ENCODE measurements around the gene EMB. TPM values are rescaled to one million over a fixed set of nuclear protein-coding genes. Genes with fewer than 3 reads are reported as not detected.
"Not testable (repeated sequence)": the region's sequence is repeated elsewhere in the genome, so short reads cannot be mapped to it uniquely, and the experiment has no call there.

The EMB gene
- total RNA-seq, 1 experiment from 2014 or later, result 376 TPM

DNA sequence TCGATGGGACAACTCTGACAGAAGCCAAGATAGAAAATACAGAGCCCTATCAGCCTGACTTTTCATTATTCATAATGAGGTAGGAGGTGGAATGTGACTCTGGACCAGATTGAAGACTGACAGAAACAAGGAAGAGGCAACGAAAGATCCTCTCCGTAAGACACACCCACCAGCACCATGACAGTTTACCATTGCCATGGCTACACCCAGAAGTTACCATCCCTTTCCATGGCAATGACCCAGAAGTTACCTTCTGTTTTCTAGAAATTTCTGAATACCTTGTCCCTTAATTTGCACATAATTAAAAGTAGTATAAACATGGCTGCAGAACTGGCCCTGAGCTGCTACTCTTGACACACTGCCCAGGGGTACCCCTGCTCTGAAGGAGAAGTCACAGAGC, 24.5 kb downstream of the EMB start:
- not testable (repeated sequence) for H3K9me2 ChIP-seq (replicated peaks; ENCODE audit: insufficient read depth, low read length); H2AFZ ChIP-seq (ENCODE audit: low read length); H3K9me3 ChIP-seq (ENCODE audit: low read length); H3K27me3 ChIP-seq (ENCODE audit: low read length)
- Histone ChIP-seq H3K4me1 (ENCODE audit: low read length) (peaks cover 82% of the 10 kb centered on the region), H4K20me1 (ENCODE audit: insufficient read depth, low read depth, low read length) (peaks cover 10% of the 10 kb centered on the region), H3K4me2 (ENCODE audit: low read depth, low read length, poor library complexity, severe bottlenecking) (peak overlapping the region; percentile 45), H3K79me2 (ENCODE audit: low read length) (peaks cover 98% of the 10 kb centered on the region), H3K4me3 (ENCODE audit: low read length) (peak overlapping the region; percentile 8; the same call in 1 of the 2 replicates), H3K36me3 (ENCODE audit: insufficient read depth, low read length) (peaks cover 36% of the 10 kb centered on the region), H3K27ac (ENCODE audit: low read length) (peak overlapping the region; percentile 87), H3K9ac (ENCODE audit: low read length) (peak overlapping the region; percentile 32; the same call in 1 of the 2 replicates)
- DNase-seq, result peak; percentile 69

DNA sequence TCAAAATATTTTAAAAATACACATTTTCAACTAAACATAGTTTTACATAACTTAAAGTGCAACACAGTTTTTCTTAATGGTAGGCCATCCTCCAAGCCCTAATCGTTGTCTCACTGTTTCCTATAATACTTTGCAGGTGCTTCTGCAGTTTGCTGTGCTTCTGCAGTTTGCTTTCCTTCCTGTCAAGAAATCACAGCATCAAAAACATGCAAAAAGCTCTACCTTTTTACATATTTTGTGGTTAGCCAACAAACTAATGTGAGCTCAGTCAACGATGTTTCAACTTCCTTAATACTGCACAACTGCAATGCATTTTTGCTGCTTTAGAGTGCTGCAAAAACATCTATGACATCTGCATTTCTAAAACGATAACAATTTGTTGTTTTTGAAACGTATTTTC, 25.2 kb downstream of the EMB start:
- Histone ChIP-seq H3K4me3 (ENCODE audit: low read length) (0 out of 2 replicates have a peak overlapping the region, but pooled peaks have one; percentile 8), H3K36me3 (ENCODE audit: insufficient read depth, low read length) (peaks cover 41% of the 10 kb centered on the region), H3K9ac (ENCODE audit: low read length) (no peak overlapping the region), H3K27me3 (ENCODE audit: low read length) (no peaks in the 10 kb centered on the region), H3K79me2 (ENCODE audit: low read length) (peaks cover 100% of the 10 kb centered on the region), H2AFZ (ENCODE audit: low read length) (no peak overlapping the region), H3K9me2 (replicated peaks; ENCODE audit: insufficient read depth, low read length) (no peaks in the 10 kb centered on the region), H3K9me3 (ENCODE audit: low read length) (no peaks in the 10 kb centered on the region), H3K4me1 (ENCODE audit: low read length) (peaks cover 88% of the 10 kb centered on the region), H4K20me1 (ENCODE audit: insufficient read depth, low read depth, low read length) (peaks cover 10% of the 10 kb centered on the region), H3K4me2 (ENCODE audit: low read depth, low read length, poor library complexity, severe bottlenecking) (peak overlapping the region; percentile 45), H3K27ac (ENCODE audit: low read length) (peak overlapping the region; percentile 87)
- DNase-seq, result peak; percentile 85

DNA sequence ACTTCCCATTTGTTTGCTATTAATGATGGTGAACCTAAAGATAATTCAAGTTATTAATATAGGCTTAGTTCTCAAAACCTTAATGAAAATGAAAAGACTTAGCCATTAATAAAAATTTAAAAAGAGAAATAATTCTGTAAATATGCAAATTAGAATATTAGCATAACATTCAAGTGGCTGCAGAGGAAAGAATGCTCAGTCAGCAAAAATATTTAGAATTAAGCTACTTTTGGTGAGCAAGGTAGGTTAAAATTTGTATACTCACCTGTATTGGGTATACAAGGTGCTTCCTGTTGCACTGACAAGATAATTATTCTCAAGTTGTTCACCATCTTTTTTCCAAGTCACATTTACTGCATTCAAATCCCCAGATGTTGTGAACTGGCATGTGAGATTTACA, 30.2 kb downstream of the EMB start:
- DNase-seq; H3K9ac ChIP-seq (ENCODE audit: low read length); H3K4me2 ChIP-seq (ENCODE audit: low read depth, low read length, poor library complexity, severe bottlenecking); H3K9me2 ChIP-seq (replicated peaks; ENCODE audit: insufficient read depth, low read length); H4K20me1 ChIP-seq (ENCODE audit: insufficient read depth, low read depth, low read length); H3K4me3 ChIP-seq (ENCODE audit: low read length); H2AFZ ChIP-seq (ENCODE audit: low read length); H3K9me3 ChIP-seq (ENCODE audit: low read length); H3K27me3 ChIP-seq (ENCODE audit: low read length): not testable (repeated sequence)
- H3K27ac ChIP-seq (ENCODE audit: low read length), result peak overlapping the region; percentile 36
- peaks cover 45% of the 10 kb centered on the region for H3K4me1 ChIP-seq (ENCODE audit: low read length)
- H3K36me3 ChIP-seq (ENCODE audit: insufficient read depth, low read length), result peaks cover 56% of the 10 kb centered on the region
- peaks cover 96% of the 10 kb centered on the region for H3K79me2 ChIP-seq (ENCODE audit: low read length)

DNA sequence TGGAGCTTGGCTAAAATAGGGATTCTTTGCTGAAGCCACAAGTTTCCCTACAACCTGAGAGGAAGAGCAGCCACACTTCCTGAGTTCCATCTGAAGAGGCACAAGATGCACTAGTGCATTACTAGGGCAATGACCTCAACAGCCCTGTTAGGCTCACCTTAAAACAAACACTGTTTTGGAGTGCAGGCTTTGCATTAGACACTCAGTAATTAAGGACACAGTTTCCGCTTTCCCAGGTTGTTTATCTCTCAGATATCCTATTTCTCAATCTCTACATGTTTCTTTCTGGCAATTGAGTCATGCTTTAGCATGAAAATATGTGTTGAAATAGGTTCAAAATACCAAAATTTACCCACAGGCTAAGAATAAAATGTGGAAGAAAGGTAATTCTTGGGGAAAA, 34.2 kb downstream of the EMB start:
- H4K20me1 ChIP-seq (ENCODE audit: insufficient read depth, low read depth, low read length), result no peaks in the 10 kb centered on the region
- H3K9me3 ChIP-seq (ENCODE audit: low read length), result no peaks in the 10 kb centered on the region
- peaks cover 79% of the 10 kb centered on the region for H3K79me2 ChIP-seq (ENCODE audit: low read length)
- no peak for DNase-seq
- no peak overlapping the region for H3K9ac ChIP-seq (ENCODE audit: low read length)
- no peaks in the 10 kb centered on the region for H3K27me3 ChIP-seq (ENCODE audit: low read length)
- no peak overlapping the region for H2AFZ ChIP-seq (ENCODE audit: low read length)
- no peaks in the 10 kb centered on the region for H3K9me2 ChIP-seq (replicated peaks; ENCODE audit: insufficient read depth, low read length)
- no peak overlapping the region for H3K27ac ChIP-seq (ENCODE audit: low read length)
- no peak overlapping the region for H3K4me3 ChIP-seq (ENCODE audit: low read length)
- peaks cover 67% of the 10 kb centered on the region for H3K36me3 ChIP-seq (ENCODE audit: insufficient read depth, low read length)
- peaks cover 12% of the 10 kb centered on the region for H3K4me1 ChIP-seq (ENCODE audit: low read length)
- H3K4me2 ChIP-seq (ENCODE audit: low read depth, low read length, poor library complexity, severe bottlenecking), result no peak overlapping the region

DNA sequence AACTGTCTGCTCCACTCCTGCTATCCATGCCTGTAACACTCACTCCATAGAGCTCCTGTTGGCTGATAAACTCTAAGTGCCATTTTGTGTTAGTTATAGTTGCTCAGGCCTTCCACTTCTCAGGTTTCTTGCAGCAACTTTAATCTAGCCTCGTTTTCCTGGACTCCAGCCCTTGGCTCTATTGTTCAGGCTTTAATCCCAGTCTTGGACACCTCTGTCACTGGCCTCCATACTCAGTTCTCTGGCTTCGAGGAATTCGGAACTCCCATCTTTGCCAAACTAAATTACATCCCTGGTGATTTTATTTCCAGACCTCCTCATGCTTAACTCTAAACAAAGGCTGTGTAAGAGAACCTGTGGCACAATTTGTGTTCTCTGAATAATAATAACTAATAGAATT, 39.8 kb downstream of the EMB start:
- DNase-seq, result no peak

DNA sequence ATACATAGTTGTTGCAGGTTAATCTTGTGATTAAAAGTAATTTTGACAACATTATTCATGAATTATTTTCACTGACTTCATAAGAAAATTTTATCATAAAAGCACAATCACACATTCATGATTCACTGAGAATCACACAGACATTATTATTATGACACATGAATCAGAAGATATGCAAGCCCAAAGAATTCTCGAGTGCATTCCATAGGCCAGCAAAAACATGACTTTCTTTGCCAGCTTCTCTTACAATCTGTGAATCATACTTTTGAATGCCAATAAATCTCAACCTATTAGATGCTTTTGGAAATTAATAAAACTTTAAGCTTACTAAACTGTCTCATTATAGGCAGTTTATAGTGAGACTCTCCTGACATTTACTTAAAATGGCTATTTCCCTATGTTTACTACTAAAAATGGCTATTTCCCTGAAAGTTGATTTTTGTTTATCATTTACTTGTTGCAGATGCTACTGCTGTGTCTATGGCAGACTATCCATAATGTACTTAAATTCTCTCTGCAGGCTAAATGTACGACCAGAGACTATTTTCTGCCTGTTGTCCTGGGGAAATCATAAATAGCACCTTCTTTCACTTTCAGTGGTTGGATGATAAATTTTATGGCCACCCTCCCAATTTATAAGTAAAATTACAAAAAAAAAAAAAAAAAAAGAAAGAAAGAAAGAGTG, 47.0 kb downstream of the EMB start:
- H4K20me1 ChIP-seq (ENCODE audit: insufficient read depth, low read depth, low read length); H3K9me3 ChIP-seq (ENCODE audit: low read length); H3K27ac ChIP-seq (ENCODE audit: low read length); H3K9me2 ChIP-seq (replicated peaks; ENCODE audit: insufficient read depth, low read length); H2AFZ ChIP-seq (ENCODE audit: low read length); H3K4me1 ChIP-seq (ENCODE audit: low read length); H3K9ac ChIP-seq (ENCODE audit: low read length); H3K4me2 ChIP-seq (ENCODE audit: low read depth, low read length, poor library complexity, severe bottlenecking); H3K4me3 ChIP-seq (ENCODE audit: low read length); DNase-seq; H3K27me3 ChIP-seq (ENCODE audit: low read length): not testable (repeated sequence)
- Histone ChIP-seq H3K79me2 (ENCODE audit: low read length) (peaks cover 49% of the 10 kb centered on the region), H3K36me3 (ENCODE audit: insufficient read depth, low read length) (peaks cover 57% of the 10 kb centered on the region)

More for the DNA sequence above, 39.8 kb downstream of the EMB start:
- no peak overlapping the region for H3K27ac ChIP-seq (ENCODE audit: low read length)
- H4K20me1 ChIP-seq (ENCODE audit: insufficient read depth, low read depth, low read length), result no peaks in the 10 kb centered on the region
- H3K36me3 ChIP-seq (ENCODE audit: insufficient read depth, low read length), result peaks cover 81% of the 10 kb centered on the region
- no peak overlapping the region for H3K4me3 ChIP-seq (ENCODE audit: low read length)
- no peak overlapping the region for H3K4me2 ChIP-seq (ENCODE audit: low read depth, low read length, poor library complexity, severe bottlenecking)
- H3K9me3 ChIP-seq (ENCODE audit: low read length), result no peaks in the 10 kb centered on the region
- no peak overlapping the region for H2AFZ ChIP-seq (ENCODE audit: low read length)
- no peaks in the 10 kb centered on the region for H3K9me2 ChIP-seq (replicated peaks; ENCODE audit: insufficient read depth, low read length)
- no peak overlapping the region for H3K9ac ChIP-seq (ENCODE audit: low read length)
- H3K4me1 ChIP-seq (ENCODE audit: low read length), result no peaks in the 10 kb centered on the region
- no peaks in the 10 kb centered on the region for H3K27me3 ChIP-seq (ENCODE audit: low read length)
- H3K79me2 ChIP-seq (ENCODE audit: low read length), result peaks cover 56% of the 10 kb centered on the region

DNA sequence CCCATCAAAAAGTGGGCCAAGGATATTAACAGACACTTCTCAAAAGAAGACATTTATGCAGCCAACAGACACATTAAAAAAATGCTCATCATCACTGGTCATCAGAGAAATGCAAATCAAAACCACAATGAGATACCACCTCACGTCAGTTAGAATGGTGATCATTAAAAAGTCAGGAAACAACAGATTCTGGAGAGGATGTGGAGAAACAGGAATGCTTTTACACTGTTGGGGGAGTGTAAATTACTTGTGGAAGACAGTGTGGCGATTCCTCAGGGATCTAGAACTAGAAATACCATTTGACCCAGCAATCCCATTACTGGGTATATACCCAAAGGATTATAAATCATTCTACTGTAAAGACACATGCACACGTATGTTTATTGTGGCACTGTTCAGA, 48.8 kb downstream of the EMB start:
- not testable (repeated sequence) for H3K27ac ChIP-seq (ENCODE audit: low read length); DNase-seq; H3K27me3 ChIP-seq (ENCODE audit: low read length); H2AFZ ChIP-seq (ENCODE audit: low read length); H3K9me2 ChIP-seq (replicated peaks; ENCODE audit: insufficient read depth, low read length); H3K9ac ChIP-seq (ENCODE audit: low read length); H3K9me3 ChIP-seq (ENCODE audit: low read length); H3K4me3 ChIP-seq (ENCODE audit: low read length); H3K4me2 ChIP-seq (ENCODE audit: low read depth, low read length, poor library complexity, severe bottlenecking); H3K4me1 ChIP-seq (ENCODE audit: low read length); H4K20me1 ChIP-seq (ENCODE audit: insufficient read depth, low read depth, low read length)
- H3K79me2 ChIP-seq (ENCODE audit: low read length), result peaks cover 45% of the 10 kb centered on the region
- peaks cover 40% of the 10 kb centered on the region for H3K36me3 ChIP-seq (ENCODE audit: insufficient read depth, low read length)

DNA sequence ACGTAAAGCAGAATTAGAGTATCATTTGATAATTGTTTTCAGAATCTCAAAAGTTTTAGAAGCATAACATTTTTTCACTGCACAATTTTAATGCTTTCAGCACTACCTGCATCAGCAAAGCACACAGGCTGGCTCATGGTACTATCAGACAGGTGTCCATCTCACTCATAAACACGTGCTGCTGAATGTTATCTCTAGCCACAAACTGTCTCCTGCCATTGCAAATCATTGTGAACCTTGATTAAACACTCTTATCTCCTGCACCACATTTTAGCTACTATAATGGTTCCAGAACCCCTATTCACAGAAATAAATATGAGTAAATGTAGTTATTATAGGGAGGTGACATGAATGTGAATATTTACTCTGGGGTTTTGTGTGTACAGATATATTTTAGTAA, 56.7 kb downstream of the EMB start:
- DNase-seq; H3K9ac ChIP-seq (ENCODE audit: low read length); H2AFZ ChIP-seq (ENCODE audit: low read length); H3K9me2 ChIP-seq (replicated peaks; ENCODE audit: insufficient read depth, low read length); H3K4me3 ChIP-seq (ENCODE audit: low read length); H3K27me3 ChIP-seq (ENCODE audit: low read length); H3K27ac ChIP-seq (ENCODE audit: low read length); H4K20me1 ChIP-seq (ENCODE audit: insufficient read depth, low read depth, low read length); H3K4me2 ChIP-seq (ENCODE audit: low read depth, low read length, poor library complexity, severe bottlenecking); H3K9me3 ChIP-seq (ENCODE audit: low read length); H3K4me1 ChIP-seq (ENCODE audit: low read length): not testable (repeated sequence)
- peaks cover 18% of the 10 kb centered on the region for H3K36me3 ChIP-seq (ENCODE audit: insufficient read depth, low read length)
- peaks cover 22% of the 10 kb centered on the region for H3K79me2 ChIP-seq (ENCODE audit: low read length)

Data from Karpas-422 (cell line).